Measurements from ENCODE around the gene GRK6.
A peak's percentile ranks its signal among the peaks of the same experiment; 100 is the strongest.

Gene GRK6

GRCh38 chr5:177425801-177426565, 493 bp upstream of the GRK6 start:
- FAIRE-seq, result peak; percentile 95

GRCh38 chr5:177427211-177427822, 841 bp downstream of the GRK6 start:
- no peak for FAIRE-seq
- DNase-seq (ENCODE audit: low spot score), result no peak

More at GRCh38 chr5:177425801-177426565, 493 bp upstream of the GRK6 start:
- DNase-seq (ENCODE audit: low spot score), result peak; percentile 100

GRCh38 chr5:177427919-177428573, 1.6 kb downstream of the GRK6 start:
- FAIRE-seq (no peak), DNase-seq (ENCODE audit: low spot score) (no peak)

- no peak for FAIRE-seq
Observed at GRCh38 chr5:177428574-177429217, 2.2 kb downstream of the GRK6 start.

GRCh38 chr5:177429248-177430040, 3.0 kb downstream of the GRK6 start:
- FAIRE-seq, result no peak
- no peak for DNase-seq (ENCODE audit: low spot score)

More at GRCh38 chr5:177428574-177429217, 2.2 kb downstream of the GRK6 start:
- no peak for DNase-seq (ENCODE audit: low spot score)

GRCh38 chr5:177430140-177430951, 3.9 kb downstream of the GRK6 start:
- no peak for FAIRE-seq
- no peak for DNase-seq (ENCODE audit: low spot score)

- FAIRE-seq (no peak), DNase-seq (ENCODE audit: low spot score) (no peak)
Observed at GRCh38 chr5:177430972-177431316, 4.5 kb downstream of the GRK6 start.

- no peak for DNase-seq (ENCODE audit: low spot score)
- FAIRE-seq, result no peak
Observed at GRCh38 chr5:177431317-177432142, 5.1 kb downstream of the GRK6 start.

GRCh38 chr5:177432143-177432838, 5.8 kb downstream of the GRK6 start:
- no peak for FAIRE-seq

GRCh38 chr5:177432839-177433657, 6.6 kb downstream of the GRK6 start:
- FAIRE-seq (no peak), DNase-seq (ENCODE audit: low spot score) (no peak)

More at GRCh38 chr5:177432143-177432838, 5.8 kb downstream of the GRK6 start:
- DNase-seq (ENCODE audit: low spot score), result no peak

GRCh38 chr5:177433658-177434217, 7.3 kb downstream of the GRK6 start:
- DNase-seq (ENCODE audit: low spot score) (no peak), FAIRE-seq (no peak)

GRCh38 chr5:177434437-177434836, 8.0 kb downstream of the GRK6 start:
- FAIRE-seq (no peak), DNase-seq (ENCODE audit: low spot score) (peak; percentile 69)

GRCh38 chr5:177434942-177435738, 8.7 kb downstream of the GRK6 start:
- FAIRE-seq, result no peak

GRCh38 chr5:177435847-177436536, 9.5 kb downstream of the GRK6 start:
- FAIRE-seq (no peak), DNase-seq (ENCODE audit: low spot score) (no peak)

More at GRCh38 chr5:177434942-177435738, 8.7 kb downstream of the GRK6 start:
- no peak for DNase-seq (ENCODE audit: low spot score)

GRCh38 chr5:177437623-177438022, 11.1 kb downstream of the GRK6 start:
- FAIRE-seq, result no peak
- no peak for DNase-seq (ENCODE audit: low spot score)

- no peak for DNase-seq (ENCODE audit: low spot score)
Observed at GRCh38 chr5:177438468-177438867, 12.0 kb downstream of the GRK6 start.

More at GRCh38 chr5:177438468-177438867, 12.0 kb downstream of the GRK6 start:
- no peak for FAIRE-seq
